Measurements from ENCODE around the gene THRA.

Gene THRA

DNA sequence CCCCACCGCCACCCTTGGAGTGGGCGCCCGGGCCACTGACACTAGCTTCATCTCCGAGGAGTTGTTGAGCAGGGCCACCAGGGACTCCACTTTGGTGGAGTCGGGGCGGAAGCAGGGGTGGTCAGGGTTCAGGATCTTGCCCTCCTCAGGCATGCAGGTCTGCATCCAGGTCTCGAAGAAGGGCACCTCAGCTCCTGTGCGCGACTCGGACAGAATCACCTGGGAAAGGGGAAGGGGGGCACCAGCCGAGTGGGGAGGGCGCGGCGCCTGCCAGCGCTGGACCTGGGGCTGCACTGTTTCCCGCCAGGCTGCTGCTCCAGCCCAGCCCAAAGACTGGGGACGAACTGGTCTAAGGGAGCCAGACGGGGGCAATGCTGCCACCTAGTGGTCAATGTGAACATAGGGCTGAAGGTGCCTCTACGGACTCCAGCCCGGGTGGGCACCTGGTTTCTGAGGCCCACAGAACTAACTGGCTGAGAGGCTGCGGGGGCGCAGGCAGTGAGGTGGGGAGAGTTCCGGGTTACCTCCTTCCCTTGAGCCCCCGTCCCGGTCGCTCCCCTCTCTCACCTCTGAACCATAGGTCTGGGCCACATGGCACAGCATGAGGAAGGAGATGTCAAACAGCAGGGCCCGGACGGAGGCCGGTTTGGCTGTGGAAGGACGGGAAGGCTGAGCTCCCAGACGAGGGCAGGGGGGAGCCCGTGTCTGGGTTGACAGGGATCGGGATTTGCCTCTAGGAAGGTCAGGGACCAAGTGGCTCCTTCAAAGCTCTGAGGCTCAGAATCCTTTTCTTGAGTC, 35.8 kb upstream of the THRA start:
- peak; percentile 85 for DNase-seq (ENCODE audit: low spot score)

DNA sequence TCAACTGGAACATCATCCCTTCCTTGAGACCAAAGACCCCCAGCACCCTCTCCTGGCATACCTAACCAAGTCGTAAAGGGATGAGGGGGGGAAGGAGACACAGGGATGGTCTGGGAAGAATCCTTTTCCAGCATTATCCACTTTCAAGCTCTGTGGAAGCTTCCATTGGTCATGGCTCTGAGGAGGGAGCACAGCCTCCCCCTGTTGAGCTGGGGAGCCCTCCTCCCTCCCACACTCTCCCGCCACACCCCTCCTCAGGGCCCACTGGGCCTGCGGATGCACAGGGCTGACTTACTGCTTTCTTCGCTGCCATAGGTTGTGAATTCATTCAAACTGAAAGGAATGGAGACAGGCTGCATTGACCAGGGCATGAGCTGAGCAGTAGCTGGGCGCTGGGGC, 35.2 kb upstream of the THRA start:
- no peak for DNase-seq (ENCODE audit: low spot score)

DNA sequence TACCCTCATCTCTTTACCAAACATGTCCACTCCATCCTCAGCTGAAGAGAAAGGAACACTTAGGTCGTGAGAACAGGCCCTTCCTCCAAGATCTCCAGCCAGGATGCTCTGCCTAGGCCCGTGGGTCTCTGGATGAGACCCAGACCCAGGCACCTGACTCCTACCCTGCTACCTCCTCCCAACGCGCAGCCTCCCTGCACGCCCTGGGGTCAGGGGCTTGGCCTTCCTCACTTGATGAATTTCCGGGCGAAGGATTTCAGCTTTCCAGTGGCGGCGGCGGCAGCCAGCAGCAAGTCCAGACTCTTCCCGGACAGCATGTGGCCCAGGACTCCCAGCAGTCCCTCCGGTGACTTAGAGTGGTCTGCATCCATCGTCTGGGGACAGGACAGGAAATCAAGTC, 34.2 kb upstream of the THRA start:
- no peak for DNase-seq (ENCODE audit: low spot score)

DNA sequence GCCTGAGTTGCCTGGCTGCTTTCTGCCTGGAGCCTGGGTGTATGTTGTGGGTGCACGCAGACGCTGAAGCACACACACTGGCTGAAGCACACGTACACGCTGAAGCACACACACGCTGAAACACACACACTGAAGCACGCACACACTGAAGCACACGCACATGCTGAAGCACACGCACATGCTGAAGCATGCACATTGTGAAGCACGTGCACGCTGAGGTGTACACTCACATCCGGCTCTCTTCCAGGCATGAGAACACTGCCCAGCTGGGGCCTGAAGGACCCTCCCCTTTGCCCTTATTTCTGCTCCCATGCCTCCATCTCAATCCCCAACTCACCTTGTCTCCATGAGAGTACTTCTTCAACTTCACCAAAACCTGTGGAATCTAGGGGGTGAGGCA, 31.1 kb upstream of the THRA start:
- DNase-seq (ENCODE audit: low spot score) = no peak

DNA sequence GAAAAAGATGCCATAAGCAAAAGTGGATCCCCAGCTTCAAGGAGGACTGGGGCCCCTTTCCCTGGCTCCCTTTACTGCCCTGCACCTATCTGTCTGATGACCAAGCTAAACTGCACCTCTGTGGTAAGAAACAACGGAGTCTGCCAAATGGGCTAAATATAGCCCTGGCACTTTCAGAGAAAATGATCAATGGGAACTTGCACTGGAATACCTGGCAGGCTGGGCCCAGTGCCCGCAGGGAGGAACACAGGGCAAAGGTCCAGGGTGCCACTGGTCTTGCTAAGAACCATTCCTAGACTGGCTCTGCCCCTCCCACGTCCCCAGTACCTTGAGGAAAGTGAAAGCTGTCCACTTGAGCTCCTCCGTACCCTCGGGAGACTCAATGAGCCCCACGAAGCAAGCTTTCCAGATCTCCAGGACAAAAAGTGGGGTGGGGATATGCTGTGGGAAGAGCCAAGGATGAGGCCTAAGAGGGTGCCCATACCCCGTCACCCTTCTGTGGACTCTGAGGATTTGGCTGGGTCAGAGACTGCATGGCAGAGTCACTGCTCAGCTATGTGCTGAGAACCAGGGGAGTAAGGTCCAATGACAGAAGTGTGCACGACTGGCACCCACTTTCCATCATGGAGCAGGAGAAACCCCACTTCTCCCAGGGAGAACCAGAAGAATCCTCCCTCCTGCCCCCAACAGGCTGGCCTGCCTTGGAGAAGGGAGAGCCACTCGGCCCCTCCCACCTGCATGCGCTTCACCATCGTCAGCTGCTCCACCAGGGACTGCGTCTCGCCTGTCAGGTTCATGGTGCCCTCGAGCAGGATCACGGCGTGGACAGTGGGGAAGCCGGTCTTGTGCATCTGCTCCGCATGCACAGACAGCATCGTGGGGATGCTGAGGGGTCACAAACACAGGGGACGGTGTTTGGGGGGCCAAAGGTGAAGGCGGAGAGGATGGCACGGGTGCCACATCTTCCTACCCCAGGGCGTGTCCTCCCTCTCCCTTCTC, 30.1 kb upstream of the THRA start:
- no peak for DNase-seq (ENCODE audit: low spot score)

DNA sequence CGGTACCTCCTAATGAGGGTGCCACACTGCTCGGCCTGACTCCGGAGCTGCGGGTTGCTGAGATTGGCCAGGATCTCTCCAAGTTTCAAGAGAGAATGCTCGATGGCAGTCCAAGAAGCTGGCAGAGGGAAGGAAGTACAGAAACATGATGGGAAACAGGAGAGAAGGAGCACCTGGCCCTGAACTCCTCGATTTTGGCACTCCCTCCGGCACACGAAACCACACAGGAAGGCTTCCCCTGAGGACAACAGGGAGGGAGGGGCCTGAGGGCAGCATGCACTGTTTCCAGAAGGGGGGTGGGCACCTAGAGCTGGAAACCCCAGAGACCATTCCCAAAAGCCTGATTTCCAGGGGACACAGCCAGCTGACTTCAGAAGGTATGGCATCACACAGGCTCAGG, 29.4 kb upstream of the THRA start:
- no peak for DNase-seq (ENCODE audit: low spot score)

DNA sequence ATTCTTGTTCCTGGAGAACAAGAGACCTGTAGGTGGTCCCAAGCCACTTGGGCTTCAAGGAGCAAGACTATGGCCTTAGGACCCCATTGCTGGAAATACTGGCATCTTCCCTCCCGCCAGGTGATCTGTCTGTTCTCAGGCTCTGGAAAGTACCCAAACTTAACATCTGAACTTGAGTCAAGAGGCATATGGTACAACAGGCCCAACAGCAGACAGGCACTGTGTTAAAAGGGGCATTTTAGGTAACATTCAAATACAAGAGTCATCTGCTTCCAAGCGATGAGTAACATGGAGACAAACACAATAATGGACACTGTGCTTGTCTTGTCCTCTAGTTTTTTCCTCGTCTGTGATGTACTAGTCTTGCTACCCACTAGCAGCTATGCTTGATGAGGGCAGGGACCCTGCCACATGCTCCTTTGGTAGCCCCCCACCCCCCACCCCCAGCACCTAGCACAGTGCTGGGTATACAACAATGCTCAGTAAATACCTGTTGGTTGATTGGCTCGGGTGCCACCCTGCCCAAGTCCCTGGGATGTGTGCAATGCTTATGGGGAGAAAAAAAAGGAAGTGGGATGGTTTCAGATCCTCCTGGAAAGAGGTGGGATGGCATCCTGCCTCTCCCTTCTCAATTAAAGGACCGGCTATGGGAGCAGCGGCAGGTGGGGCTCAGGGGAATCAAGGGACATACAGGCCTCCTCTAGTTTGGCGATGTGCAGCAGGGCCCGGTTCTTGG, 28.2 kb upstream of the THRA start:
- no peak for DNase-seq (ENCODE audit: low spot score)

DNA sequence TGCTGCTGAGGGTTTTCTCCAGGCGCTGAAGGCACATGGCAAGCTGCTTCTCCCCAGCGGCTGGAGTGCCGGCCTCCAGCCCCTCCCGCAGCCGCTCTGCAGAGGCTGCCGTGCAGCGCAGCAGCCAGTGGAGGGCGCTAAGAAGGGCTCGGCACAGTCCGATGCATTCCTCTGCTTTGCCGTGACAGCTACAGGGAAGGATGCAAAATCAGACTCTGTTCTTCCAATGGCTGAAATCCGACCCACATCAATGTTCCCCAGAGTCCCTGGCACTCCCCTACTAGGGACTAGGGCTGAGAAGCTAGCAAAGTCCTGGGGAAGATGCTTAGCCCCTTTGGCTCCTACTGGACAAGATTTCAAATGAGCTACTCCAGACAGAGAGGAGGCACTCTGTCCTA, 27.6 kb upstream of the THRA start:
- peak; percentile 64 for DNase-seq (ENCODE audit: low spot score)

DNA sequence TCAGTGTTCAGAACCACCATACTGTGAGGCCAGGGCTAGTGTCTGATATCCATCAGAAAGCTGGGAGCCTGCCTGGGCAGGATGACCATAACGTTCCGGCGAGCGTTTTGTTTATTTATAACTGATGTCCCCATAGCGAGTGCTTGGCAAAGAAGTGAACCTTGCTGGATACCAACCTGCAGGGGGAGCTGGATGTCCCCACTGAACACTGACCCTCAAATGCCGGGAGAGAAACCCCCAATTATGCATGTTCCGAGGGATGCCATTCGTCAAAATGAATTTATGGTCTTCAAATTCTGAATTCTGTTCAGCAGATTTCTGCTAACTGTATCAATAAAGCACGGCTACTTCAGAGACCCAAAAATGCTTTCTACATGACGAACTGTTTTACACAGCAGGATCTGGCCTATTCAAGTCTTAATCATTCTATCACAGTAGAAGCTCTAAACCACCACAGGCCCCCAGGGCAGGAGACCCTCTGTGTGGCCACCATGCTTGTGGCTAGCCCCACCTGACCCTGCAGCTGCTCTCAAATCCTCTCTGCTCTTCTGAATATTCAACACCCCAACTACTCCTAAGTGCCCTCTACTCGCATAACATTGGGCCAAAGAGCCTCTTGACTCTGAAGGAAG, 23.8 kb upstream of the THRA start:
- DNase-seq (ENCODE audit: low spot score) = peak; percentile 67

DNA sequence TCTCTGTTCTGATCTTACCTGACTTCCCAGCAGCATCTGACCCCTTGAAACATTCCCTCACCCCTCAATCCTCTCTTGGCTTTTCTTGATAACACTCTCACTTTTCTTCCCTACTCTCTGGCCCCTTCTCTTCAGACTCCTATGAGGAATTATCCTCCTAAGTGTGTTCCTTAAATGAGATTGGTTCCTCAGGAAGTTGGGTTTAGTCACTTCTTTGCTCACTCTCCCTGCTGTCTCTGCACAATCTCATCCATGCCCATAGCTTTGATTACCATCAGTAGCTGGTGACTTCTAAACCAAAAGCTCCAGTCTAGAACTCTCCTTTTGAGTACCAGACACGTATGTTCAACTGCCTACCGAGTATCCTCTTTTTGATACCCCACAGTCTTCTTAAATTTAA, 21.6 kb upstream of the THRA start:
- DNase-seq (ENCODE audit: low spot score) = no peak

DNA sequence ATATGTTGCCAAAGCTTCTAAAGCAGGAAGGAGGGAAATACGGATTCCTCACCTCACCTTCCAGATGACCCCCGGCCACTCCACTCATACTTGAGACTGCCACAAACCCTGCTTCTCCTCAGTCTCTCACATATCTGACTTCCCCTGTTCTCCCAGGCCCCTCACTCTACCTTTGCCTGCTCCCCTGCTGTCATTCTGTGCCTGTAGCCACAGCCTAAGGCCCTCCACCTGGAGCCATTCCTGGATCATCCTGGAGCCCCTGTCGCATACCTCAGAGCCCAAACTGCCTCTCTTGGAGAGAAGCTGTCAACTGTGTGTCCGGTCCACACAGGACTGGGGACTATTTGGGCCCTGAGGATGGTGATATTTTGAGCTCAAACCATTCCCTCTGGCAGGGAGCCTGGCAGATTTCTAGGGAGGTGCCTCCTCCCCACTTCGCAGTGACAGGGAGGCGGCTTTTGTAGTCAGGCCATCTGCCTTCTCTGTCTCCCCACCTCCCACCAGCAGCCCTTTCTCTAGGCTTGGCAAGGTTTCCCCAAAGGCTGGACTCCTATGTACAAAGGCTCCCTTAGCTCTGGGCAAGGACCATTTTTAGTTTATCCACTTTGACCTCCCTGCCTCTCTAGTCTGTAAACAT, 6.3 kb upstream of the THRA start:
- DNase-seq (ENCODE audit: low spot score) = peak; percentile 56

DNA sequence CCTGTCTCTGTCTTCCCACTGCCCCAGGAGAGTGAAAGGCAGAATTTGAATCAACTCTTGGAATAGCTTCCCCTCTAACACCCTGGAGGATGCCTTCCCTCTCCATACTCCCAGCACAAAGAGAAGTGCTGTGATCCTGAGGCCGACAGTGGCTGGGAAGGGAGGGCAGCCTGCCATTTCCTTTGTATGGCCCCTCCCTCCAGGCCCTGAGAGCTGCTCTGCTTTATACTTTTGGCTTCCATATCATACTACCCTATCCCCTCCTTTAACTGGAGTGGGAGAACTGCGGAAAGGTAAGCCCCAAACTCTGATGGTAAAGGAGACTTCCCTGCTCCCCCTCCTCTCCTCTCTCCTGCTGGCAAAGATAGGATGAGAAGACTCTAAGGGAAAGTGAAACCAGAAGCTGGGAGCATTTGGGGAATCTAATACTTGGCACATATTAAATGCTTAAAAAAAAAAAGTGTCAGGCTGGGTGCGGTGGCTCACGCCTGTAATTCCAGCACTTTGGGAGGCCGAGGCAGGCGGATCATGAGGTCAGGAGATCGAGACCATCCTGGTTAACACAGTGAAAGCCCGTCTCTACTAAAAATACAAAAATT, 4.5 kb upstream of the THRA start:
- DNase-seq (ENCODE audit: low spot score) = no peak

DNA sequence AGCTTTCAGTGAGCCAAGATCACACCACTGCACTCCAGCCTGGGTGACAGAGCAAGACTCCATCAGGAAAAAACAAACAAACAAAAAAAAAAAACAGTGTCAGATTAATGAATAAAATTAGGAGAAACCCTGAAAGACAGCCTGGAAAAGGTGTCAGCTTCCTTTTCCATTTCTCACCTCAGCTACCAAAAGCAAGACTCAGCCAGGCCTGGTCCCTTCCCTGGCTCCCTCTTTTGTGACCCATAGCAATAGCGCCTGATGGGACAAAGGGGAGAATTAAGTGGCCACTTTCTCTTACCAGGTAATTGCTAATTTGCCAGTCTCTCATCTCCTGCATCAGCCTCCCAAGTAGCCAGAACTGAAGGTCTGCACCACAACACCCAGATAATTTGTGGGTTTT, 3.9 kb upstream of the THRA start:
- DNase-seq (ENCODE audit: low spot score) = no peak

DNA sequence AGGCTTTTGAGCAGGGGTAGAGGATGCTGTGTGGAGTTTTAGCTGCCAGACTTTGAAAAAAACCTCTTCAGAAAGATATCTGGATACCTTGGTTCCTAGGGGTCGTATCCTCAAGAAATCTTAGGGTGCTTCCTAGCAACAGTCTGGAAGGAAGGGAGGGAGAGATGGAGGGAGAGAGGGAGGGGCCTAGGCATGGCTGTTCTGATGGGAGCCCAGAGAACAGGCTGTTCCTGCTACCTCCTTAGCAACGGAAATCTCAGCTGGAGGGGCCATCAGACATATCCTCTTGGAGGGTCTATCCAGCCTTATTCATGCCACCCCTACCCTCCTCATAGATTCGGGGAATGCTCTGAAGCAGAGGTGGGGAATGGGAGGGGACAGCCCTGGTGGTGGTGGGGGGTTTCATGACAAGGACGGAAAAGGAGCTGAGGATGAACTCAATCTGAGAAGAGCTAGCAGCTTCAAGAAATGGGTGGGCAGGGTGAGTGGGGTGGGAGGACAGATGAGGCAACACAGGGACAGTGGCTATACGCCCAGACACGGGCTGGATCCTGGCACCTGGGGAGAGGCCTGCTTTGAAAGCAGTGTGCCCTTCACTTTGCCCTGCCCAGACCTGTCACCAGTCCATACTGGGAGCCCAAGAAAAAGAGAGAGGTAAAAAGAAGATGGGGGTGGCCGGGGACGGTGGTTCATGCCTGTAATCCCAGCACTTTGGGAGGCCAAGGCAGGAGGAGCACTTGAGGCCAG, 2.9 kb upstream of the THRA start:
- peak; percentile 39 for DNase-seq (ENCODE audit: low spot score)

DNA sequence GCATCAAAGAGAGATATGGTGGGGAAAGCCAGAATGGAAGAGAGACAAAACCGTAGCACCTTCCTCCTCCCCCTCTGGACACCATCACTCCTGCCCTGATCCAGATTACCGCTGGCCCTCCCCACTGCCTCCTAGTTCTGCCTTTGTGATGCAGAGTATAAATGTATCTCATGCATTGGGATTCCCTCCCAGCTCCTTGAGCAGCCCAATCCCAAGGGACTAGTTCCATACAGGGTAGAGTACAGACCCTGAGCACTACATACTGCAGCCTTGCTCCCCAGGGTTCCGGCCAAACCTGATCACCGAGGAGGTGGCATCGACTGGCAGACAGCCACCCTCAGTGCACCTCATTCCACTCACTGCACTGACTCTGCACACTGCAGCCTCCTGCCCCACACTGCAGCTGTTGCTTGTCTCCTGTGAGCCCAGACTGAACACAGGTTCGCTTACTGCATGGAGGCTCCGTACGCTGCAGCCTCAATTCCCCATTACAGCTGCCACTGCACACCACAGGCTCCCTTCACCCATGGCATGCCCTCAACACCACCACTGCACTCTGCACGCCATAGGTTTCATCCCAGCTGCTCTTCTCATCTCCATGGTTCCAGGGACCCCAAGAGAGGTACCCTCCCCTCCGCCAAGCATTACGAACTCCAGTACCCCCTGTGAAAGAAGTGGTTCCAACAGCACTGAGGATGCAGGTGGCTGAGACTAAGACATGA, 1.7 kb upstream of the THRA start:
- no peak for DNase-seq (ENCODE audit: low spot score)

DNA sequence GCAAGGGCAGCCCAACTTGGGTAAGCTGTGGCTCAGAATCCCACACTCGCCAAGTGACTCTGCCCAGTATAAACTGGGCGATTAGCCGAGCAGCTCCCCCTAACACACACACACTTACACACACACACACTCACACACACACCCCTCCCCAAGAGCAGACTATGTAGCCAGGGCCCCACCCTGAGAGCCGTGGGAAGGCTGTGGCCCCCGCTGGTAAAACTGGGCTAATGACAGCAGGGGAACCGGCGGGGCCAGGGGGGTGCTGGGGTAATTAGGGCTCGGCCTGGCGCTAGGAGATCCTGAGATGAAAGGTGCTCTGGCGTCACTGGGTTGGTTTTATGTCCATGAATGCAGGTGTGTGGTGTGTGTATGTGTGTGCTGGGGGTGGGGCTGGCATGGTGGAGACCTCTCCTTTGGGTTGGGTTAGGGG, 1.1 kb upstream of the THRA start:
- DNase-seq (ENCODE audit: low spot score) = no peak

DNA sequence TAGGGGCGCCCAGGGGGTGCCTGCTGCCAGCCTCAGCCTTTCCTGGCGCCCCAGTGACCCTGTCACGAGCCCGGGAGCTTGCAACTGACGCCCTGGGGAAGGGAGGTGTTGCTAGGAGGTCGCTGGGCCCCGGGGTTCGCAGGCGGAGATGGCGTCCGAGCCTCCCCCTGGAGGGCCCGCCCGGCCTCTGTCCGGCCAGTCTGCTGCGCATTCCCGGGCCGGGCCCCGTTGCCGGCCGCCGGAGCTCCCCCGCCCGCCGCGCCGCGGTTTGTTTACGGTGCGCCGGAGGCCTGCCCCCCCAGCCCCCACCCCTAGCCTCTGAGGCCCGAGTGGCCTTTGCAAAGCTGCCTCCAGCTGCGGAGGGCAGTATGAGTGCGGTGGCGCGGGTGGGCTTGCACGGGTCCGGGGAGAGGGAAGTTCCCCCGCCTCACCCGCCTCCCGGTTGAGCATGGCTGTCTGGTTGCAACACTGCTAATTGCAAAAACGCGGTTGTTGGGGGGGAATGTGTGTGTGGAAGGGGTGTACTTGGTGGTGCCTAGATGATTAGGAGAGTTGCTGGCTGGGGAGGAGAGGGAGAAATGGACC, 514 bp downstream of the THRA start:
- DNase-seq (ENCODE audit: low spot score) = peak; percentile 45

DNA sequence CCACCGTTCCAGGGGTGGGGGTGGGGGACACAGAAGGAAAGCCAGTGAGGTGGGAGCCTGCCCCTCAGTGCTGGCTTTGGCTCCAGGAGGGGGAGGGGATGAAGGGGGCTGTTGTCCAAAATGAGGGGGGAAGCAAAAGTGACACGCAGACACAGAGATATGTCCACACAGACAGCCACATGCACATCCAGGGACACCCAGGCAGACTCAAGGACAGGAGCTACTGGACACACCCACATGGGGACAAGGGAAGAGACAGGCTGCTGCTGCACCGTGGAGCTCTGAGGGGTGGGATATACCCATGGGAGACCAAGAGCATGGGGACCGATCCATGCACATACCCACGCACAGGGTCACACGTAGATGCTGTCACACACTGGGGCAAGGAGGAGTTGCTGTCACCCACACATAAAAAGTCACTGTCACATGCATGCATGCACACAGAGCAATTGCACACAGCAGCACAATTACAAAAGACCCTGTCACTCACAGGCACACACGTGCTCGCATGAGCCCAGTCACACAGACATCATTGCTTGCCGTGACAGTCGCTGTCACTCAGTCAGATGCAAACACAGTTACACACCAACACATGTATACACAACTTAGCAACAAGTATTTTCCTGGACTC, 1.3 kb downstream of the THRA start:
- peak; percentile 74 for DNase-seq (ENCODE audit: low spot score)

All from Ammon's horn (tissue), 1 donor.